ENCODE data around the gene ANKRD13B.

GRCh38 chr17:29589524-29590410, 3.2 kb upstream of the ANKRD13B start, which contains the start of gene GIT1:
- no peak for TF ChIP-seq GATA2 (IDR thresholded peaks at IDR 0.05; ENCODE audit: low read depth, low read length)
- TF ChIP-seq GATA3 (IDR thresholded peaks at IDR 0.05; ENCODE audit: low read depth, low read length), result no peak

All from SH-SY5Y (cell line).